ENCODE measurements around the gene CPNE4. TPM values are rescaled to one million over a fixed set of nuclear protein-coding genes. Genes with fewer than 3 reads are reported as not detected.

CPNE4 gene
- total and polyA plus RNA-seq, 4 donors = 0.02 to 1.6 (median 0.29) TPM

DNA sequence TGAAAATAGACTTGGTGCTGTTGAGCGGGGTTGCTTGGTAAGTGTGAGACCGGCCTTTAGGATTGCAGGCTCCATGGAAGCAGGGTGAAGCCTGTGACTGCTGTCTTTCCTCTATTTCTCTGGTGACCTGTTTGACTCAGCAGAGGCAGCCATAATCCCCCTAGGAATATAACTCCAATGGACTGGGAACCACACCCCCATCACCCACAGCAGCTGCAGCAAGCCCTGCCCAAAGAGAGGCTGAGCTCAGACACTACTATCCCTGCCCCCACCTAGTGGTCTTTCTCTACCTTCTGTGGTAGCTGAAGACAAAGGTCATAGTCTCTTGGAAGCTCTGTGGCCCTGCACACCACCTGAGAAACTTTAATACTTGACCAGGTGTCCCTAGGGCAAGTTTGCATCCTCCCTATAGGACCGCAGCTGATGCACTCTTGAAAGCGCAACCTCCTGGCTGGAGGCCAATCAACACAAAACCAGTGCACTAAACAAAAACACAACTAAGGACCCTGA is 398.5 kb downstream of the CPNE4 start:
- H3K27me3 ChIP-seq (ENCODE audit: control insufficient read depth in 3 of 3, insufficient read depth in 3 of 3, low read length in 2 of 3) = no peaks in the 10 kb centered on the region
- no peak overlapping the region for H3K27ac ChIP-seq (ENCODE audit: low read depth in 1 of 2, low read length in 1 of 2)
- TF ChIP-seq, protein P1, sequence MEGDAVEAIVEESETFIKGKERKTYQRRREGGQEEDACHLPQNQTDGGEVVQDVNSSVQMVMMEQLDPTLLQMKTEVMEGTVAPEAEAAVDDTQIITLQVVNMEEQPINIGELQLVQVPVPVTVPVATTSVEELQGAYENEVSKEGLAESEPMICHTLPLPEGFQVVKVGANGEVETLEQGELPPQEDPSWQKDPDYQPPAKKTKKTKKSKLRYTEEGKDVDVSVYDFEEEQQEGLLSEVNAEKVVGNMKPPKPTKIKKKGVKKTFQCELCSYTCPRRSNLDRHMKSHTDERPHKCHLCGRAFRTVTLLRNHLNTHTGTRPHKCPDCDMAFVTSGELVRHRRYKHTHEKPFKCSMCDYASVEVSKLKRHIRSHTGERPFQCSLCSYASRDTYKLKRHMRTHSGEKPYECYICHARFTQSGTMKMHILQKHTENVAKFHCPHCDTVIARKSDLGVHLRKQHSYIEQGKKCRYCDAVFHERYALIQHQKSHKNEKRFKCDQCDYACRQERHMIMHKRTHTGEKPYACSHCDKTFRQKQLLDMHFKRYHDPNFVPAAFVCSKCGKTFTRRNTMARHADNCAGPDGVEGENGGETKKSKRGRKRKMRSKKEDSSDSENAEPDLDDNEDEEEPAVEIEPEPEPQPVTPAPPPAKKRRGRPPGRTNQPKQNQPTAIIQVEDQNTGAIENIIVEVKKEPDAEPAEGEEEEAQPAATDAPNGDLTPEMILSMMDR (IDR thresholded peaks at IDR 0.05; ENCODE audit: control extremely low read depth, extremely low read depth) = no peak
- WGBS, 2 donors = 83 to 99% methylated on average over 4 of the region's 4 CpGs
- no peak overlapping the region for H3K9ac ChIP-seq (ENCODE audit: insufficient read depth in 1 of 2, low read length in 2 of 2)
- DNase-seq (no peak), ATAC-seq (ENCODE audit: insufficient read depth, low FRiP score) (no peak)
- no peaks in the 10 kb centered on the region for H3K36me3 ChIP-seq (ENCODE audit: control insufficient read depth in 4 of 4, insufficient read depth in 4 of 4, low read length in 4 of 4)
- H3K4me3 ChIP-seq = no peak overlapping the region
- peaks cover 0 to 2% (median 0%) of the 10 kb centered on the region in 4 donors for H3K9me3 ChIP-seq (ENCODE audit: control insufficient read depth in 4 of 4, insufficient read depth in 3 of 4, low read length in 3 of 4)
- no peaks in the 10 kb centered on the region for H3K4me1 ChIP-seq (ENCODE audit: control insufficient read depth in 5 of 5, insufficient read depth in 5 of 5, low read length in 5 of 5)

DNA sequence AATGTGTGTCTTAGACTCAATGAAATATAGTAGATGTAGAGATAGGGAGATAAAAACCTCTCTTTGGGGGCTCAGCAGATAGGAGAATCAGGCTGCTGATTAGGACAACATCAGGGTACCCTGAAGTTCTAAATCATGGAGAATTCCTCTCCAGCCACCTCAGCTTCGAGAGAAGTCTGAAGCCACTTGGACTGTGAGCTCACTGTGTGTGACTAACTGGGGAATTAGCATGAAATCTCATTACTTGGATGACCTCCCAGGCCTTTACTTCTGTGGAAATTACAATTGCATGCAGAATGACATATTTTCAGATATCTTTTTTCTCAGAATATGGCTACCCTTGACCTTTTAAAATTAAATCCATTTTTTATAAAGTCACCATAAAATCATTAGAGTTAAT is 404.0 kb downstream of the CPNE4 start:
- Histone ChIP-seq H3K9ac (ENCODE audit: insufficient read depth in 1 of 2, low read length in 2 of 2) (no peak overlapping the region), H3K36me3 (ENCODE audit: control insufficient read depth in 4 of 4, insufficient read depth in 4 of 4, low read length in 4 of 4) (no peaks in the 10 kb centered on the region), H3K4me1 (ENCODE audit: control insufficient read depth in 5 of 5, insufficient read depth in 5 of 5, low read length in 5 of 5) (no peaks in the 10 kb centered on the region), H3K27me3 (ENCODE audit: control insufficient read depth in 3 of 3, insufficient read depth in 3 of 3, low read length in 2 of 3) (no peaks in the 10 kb centered on the region), H3K27ac (ENCODE audit: low read depth in 1 of 2, low read length in 1 of 2) (no peak overlapping the region), H3K9me3 (ENCODE audit: control insufficient read depth in 4 of 4, insufficient read depth in 3 of 4, low read length in 3 of 4) (no peaks in the 10 kb centered on the region), H3K4me3 (no peak overlapping the region)
- no peak for DNase-seq
- TF ChIP-seq, protein P1 (IDR thresholded peaks at IDR 0.05; ENCODE audit: control extremely low read depth, extremely low read depth) = no peak
- no peak for ATAC-seq (ENCODE audit: insufficient read depth, low FRiP score)
- WGBS, 2 donors = 81 to 85% methylated on average over 1 of the region's 1 CpG

DNA sequence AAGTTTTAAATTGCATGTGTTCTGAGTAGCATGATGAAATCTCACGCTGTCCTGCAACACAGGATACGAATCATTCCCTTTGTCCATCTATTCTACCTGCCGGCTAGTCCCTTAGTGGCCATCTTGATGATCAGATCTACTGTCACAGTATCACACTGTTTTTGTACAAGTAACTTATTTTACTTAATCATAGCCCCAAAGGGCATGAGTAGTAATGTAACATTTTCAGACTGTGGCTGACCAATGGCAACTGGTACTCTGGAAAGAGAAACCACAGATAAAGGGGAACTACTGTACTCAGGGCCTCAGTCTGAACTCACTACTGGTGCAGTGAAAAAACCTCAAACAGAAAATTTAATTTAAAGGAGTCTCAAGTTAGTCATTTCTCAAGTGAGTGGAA is 404.7 kb downstream of the CPNE4 start:
- no peak overlapping the region for H3K27ac ChIP-seq (ENCODE audit: low read depth in 1 of 2, low read length in 1 of 2)
- H3K9me3 ChIP-seq (ENCODE audit: control insufficient read depth in 4 of 4, insufficient read depth in 3 of 4, low read length in 3 of 4) = no peaks in the 10 kb centered on the region
- H3K36me3 ChIP-seq (ENCODE audit: control insufficient read depth in 4 of 4, insufficient read depth in 4 of 4, low read length in 4 of 4) = no peaks in the 10 kb centered on the region
- WGBS, 2 donors = 40 to 54% methylated on average over 3 of the region's 3 CpGs
- no peak overlapping the region for H3K9ac ChIP-seq (ENCODE audit: insufficient read depth in 1 of 2, low read length in 2 of 2)
- H3K4me3 ChIP-seq = no peak overlapping the region
- H3K4me1 ChIP-seq (ENCODE audit: control insufficient read depth in 5 of 5, insufficient read depth in 5 of 5, low read length in 5 of 5) = no peaks in the 10 kb centered on the region
- no peak for DNase-seq
- no peak for ATAC-seq (ENCODE audit: insufficient read depth, low FRiP score)
- TF ChIP-seq, protein P1 (IDR thresholded peaks at IDR 0.05; ENCODE audit: control extremely low read depth, extremely low read depth) = no peak
- H3K27me3 ChIP-seq (ENCODE audit: control insufficient read depth in 3 of 3, insufficient read depth in 3 of 3, low read length in 2 of 3) = no peaks in the 10 kb centered on the region

DNA sequence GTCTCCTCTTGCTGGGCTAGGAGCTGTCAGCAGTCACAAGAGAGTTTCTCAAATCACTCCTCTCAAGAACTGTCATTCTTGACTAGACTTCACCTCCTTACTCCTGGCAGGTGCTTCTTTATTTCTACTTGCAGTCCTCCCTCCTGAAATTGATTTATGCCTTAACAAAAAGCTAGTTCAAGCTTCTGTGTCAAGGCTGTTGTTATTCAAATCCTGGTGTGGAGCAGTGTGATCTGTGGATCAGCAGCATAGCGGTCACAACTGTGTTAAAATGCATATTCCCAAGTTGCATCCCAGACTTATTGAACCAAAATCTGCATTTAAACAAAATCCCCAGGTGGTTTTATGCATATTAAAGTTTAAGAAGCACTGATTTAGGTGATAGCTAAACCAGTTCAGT is 411.4 kb downstream of the CPNE4 start:
- no peak overlapping the region for H3K27ac ChIP-seq (ENCODE audit: low read depth in 1 of 2, low read length in 1 of 2)
- 84 to 90% methylated on average over 1 of the region's 1 CpG for WGBS, 2 donors
- DNase-seq (no peak), ATAC-seq (ENCODE audit: insufficient read depth, low FRiP score) (no peak)
- H3K27me3 ChIP-seq (ENCODE audit: control insufficient read depth in 3 of 3, insufficient read depth in 3 of 3, low read length in 2 of 3) = peaks cover 0 to 2% (median 0%) of the 10 kb centered on the region in 3 donors
- H3K9ac ChIP-seq (ENCODE audit: insufficient read depth in 1 of 2, low read length in 2 of 2) = no peak overlapping the region
- TF ChIP-seq, protein P1 (IDR thresholded peaks at IDR 0.05; ENCODE audit: control extremely low read depth, extremely low read depth) = no peak
- H3K9me3 ChIP-seq (ENCODE audit: control insufficient read depth in 4 of 4, insufficient read depth in 3 of 4, low read length in 3 of 4) = no peaks in the 10 kb centered on the region
- H3K4me1 ChIP-seq (ENCODE audit: control insufficient read depth in 5 of 5, insufficient read depth in 5 of 5, low read length in 5 of 5) = no peaks in the 10 kb centered on the region
- no peaks in the 10 kb centered on the region for H3K36me3 ChIP-seq (ENCODE audit: control insufficient read depth in 4 of 4, insufficient read depth in 4 of 4, low read length in 4 of 4)
- H3K4me3 ChIP-seq = no peak overlapping the region

Measured in lung (tissue), 12 donors.